ENCODE measurements around the gene CLDN7.
A peak's percentile ranks its signal among the peaks of the same experiment; 100 is the strongest.
"Not testable (repeated sequence)": the region's sequence is repeated elsewhere in the genome, so short reads cannot be mapped to it uniquely, and the experiment has no call there.

CLDN7 gene

GRCh38 chr17:7252176-7253043 is 9.9 kb downstream of the CLDN7 start, which contains the start of gene ELP5:
Gene ELP5, plus strand, starts transcription at chr17:7252215. Its CDS starts 336 bp downstream, at chr17:7252551.
- DNase-seq: peak; percentile 95

- peak; percentile 100 for DNase-seq
Measured at GRCh38 chr17:7251661-7252175, 10.6 kb downstream of the CLDN7 start, which contains the start of gene CTDNEP1. Gene CTDNEP1, minus strand, starts transcription at chr17:7251734. Its CDS starts 438 bp downstream, at chr17:7251296.

GRCh38 chr17:7250695-7251627 is 11.3 kb downstream of the CLDN7 start:
- no peak for DNase-seq

- DNase-seq: no peak
Measured at GRCh38 chr17:7249830-7250229, 12.4 kb downstream of the CLDN7 start.

GRCh38 chr17:7249214-7249613 is 13.1 kb downstream of the CLDN7 start:
- DNase-seq: no peak

- no peak for DNase-seq
Measured at GRCh38 chr17:7248796-7249195, 13.5 kb downstream of the CLDN7 start.

- DNase-seq: no peak
Measured at GRCh38 chr17:7246779-7247178, 15.5 kb downstream of the CLDN7 start.

GRCh38 chr17:7243838-7244237 is 18.4 kb downstream of the CLDN7 start:
- DNase-seq: not testable (repeated sequence)

GRCh38 chr17:7243453-7243729 is 18.9 kb downstream of the CLDN7 start:
- no peak for DNase-seq

- peak; percentile 91 for DNase-seq
Measured at GRCh38 chr17:7242717-7243452, 19.4 kb downstream of the CLDN7 start.

GRCh38 chr17:7241783-7242716 is 20.2 kb downstream of the CLDN7 start, which contains the start of gene GABARAP:
Gene GABARAP, minus strand, starts transcription at chr17:7242449. Its CDS starts 119 bp downstream, at chr17:7242330.
- peak; percentile 91 for DNase-seq

GRCh38 chr17:7241090-7241733 is 21.1 kb downstream of the CLDN7 start:
- DNase-seq: no peak

- DNase-seq: no peak
Measured at GRCh38 chr17:7240375-7240774, 21.9 kb downstream of the CLDN7 start.

GRCh38 chr17:7239091-7240027 is 22.9 kb downstream of the CLDN7 start, which contains the start of gene PHF23:
Gene PHF23, minus strand, starts transcription at chr17:7239457. Its CDS starts 178 bp downstream, at chr17:7239279.
- peak; percentile 100 for DNase-seq

GRCh38 chr17:7238420-7239090 is 23.7 kb downstream of the CLDN7 start:
- DNase-seq: no peak

GRCh38 chr17:7237761-7238419 is 24.4 kb downstream of the CLDN7 start:
- DNase-seq: no peak

GRCh38 chr17:7237266-7237760 is 25.0 kb downstream of the CLDN7 start:
- DNase-seq: no peak

GRCh38 chr17:7236808-7237207 is 25.5 kb downstream of the CLDN7 start:
- DNase-seq: no peak
